Thyroid gland (tissue), 4 donors: ENCODE results near the gene ERBB2.

Source experiments
- CTCF ChIP-seq, 6 experiments: fragments of 200-600 bp in 3 of 6; fragments of 450-650 bp in 3 of 6; sonication (generic) in 3 of 6; IDR thresholded peaks; one replicate each; pipeline ENCODE4 v1.5.1; 2016 to 2019; ENCODE audit warnings: antibody characterized with exemption in 6 of 6, mild to moderate bottlenecking in 2 of 6, inconsistent platforms in 1 of 6, moderate library complexity in 1 of 6
- POLR2A ChIP-seq, 2 donors: fragments of 450-650 bp; IDR thresholded peaks; one replicate each; pipeline ENCODE4 v1.6.1; 2017; ENCODE audit warnings: antibody characterized with exemption in 2 of 2, mild to moderate bottlenecking in 2 of 2, moderate library complexity in 1 of 2

GRCh38 chr17:39742856-39743436 is 43.1 kb downstream of the ERBB2 start:
- TF ChIP-seq CTCF (IDR thresholded peaks at IDR 0.05), result no peak
- TF ChIP-seq POLR2A (IDR thresholded peaks at IDR 0.05), result no peak
